GM12892 (cell line): ENCODE data around the gene PTHLH.

Experiments used
- DNase-seq: peaks from one replicate; pipeline ENCODE4 v3.0.0; 2011; ENCODE audit not compliant: insufficient read length
- FAIRE-seq: peaks from 2 replicates; lab custom pipeline; 2011; peaks lifted over from hg19 to GRCh38; lab: Jason Lieb, UNC
- POLR2A ChIP-seq: IDR thresholded peaks from 2 replicates; pipeline ENCODE4 v1.6.1; 2011; ENCODE audit warnings: low read depth, low read length, control low read depth
- POLR2AphosphoS5 ChIP-seq: IDR thresholded peaks from 2 replicates; pipeline ENCODE4 v1.6.1; 2011; ENCODE audit warnings: low read depth, low read length, control low read depth
- TAF1 ChIP-seq: IDR thresholded peaks from 2 replicates; pipeline ENCODE4 v1.6.1; 2011; ENCODE audit warnings: low read depth, mild to moderate bottlenecking, control low read depth, low read length, borderline replicate concordance

Gene PTHLH

GRCh38 chr12:27996761-27997160 lies 24.2 kb upstream of the PTHLH start:
- TF ChIP-seq POLR2AphosphoS5 = no peak
- no peak for TF ChIP-seq POLR2A
- no peak for TF ChIP-seq TAF1
- FAIRE-seq (no peak), DNase-seq (no peak)

GRCh38 chr12:27995406-27995805 lies 22.9 kb upstream of the PTHLH start:
- TF ChIP-seq POLR2A = no peak
- no peak for TF ChIP-seq TAF1
- TF ChIP-seq POLR2AphosphoS5 = no peak
- DNase-seq = no peak
- no peak for FAIRE-seq

GRCh38 chr12:27988594-27989233 lies 16.2 kb upstream of the PTHLH start:
- FAIRE-seq = no peak
- DNase-seq = no peak
- TF ChIP-seq POLR2AphosphoS5 (no peak), POLR2A (no peak), TAF1 (no peak)

GRCh38 chr12:27987331-27987730 lies 14.8 kb upstream of the PTHLH start:
- FAIRE-seq = no peak
- DNase-seq = no peak
- TF ChIP-seq TAF1 (no peak), POLR2AphosphoS5 (no peak), POLR2A (no peak)

GRCh38 chr12:27984275-27984674 lies 11.7 kb upstream of the PTHLH start:
- TF ChIP-seq TAF1 (no peak), POLR2A (no peak), POLR2AphosphoS5 (no peak)
- no peak for DNase-seq
- no peak for FAIRE-seq

GRCh38 chr12:27982951-27983350 lies 10.4 kb upstream of the PTHLH start:
- no peak for FAIRE-seq
- no peak for DNase-seq
- TF ChIP-seq TAF1 = no peak
- TF ChIP-seq POLR2AphosphoS5 = no peak
- TF ChIP-seq POLR2A = no peak

GRCh38 chr12:27982385-27982784 lies 9.9 kb upstream of the PTHLH start:
- no peak for TF ChIP-seq TAF1
- no peak for TF ChIP-seq POLR2A
- TF ChIP-seq POLR2AphosphoS5 = no peak
- FAIRE-seq (no peak), DNase-seq (no peak)

GRCh38 chr12:27981874-27982273 lies 9.3 kb upstream of the PTHLH start:
- no peak for DNase-seq
- TF ChIP-seq POLR2A (no peak), TAF1 (no peak)
- FAIRE-seq = no peak

- DNase-seq (no peak), FAIRE-seq (no peak)
Observed at GRCh38 chr12:27979145-27979544, 6.6 kb upstream of the PTHLH start.

GRCh38 chr12:27975222-27976136 lies 2.9 kb upstream of the PTHLH start:
- DNase-seq (no peak), FAIRE-seq (no peak)

More at GRCh38 chr12:27979145-27979544, 6.6 kb upstream of the PTHLH start:
- TF ChIP-seq POLR2AphosphoS5 = no peak
- no peak for TF ChIP-seq POLR2A
- no peak for TF ChIP-seq TAF1

GRCh38 chr12:27974735-27975221 lies 2.2 kb upstream of the PTHLH start:
- no peak for TF ChIP-seq POLR2A
- FAIRE-seq (no peak), DNase-seq (no peak)

More at GRCh38 chr12:27975222-27976136, 2.9 kb upstream of the PTHLH start:
- TF ChIP-seq POLR2AphosphoS5 (no peak), TAF1 (no peak), POLR2A (no peak)
